Pancreas (tissue), 10 donors: ENCODE data around the gene UFSP1. TPM values are rescaled to one million over a fixed set of nuclear protein-coding genes. Genes with fewer than 3 reads are reported as not detected.
A peak's percentile ranks its signal among the peaks of the same experiment; 100 is the strongest.
"Not testable (repeated sequence)": the region's sequence is repeated elsewhere in the genome, so short reads cannot be mapped to it uniquely, and the experiment has no call there.

Source experiments
- ATAC-seq, 4 donors: fragments of 200-7000 bp; cut with Tn5 transposase; one replicate each; pipeline versions ENCODE4 v1.8.0 to v1.9.1; 2020; ENCODE audit warnings: mild to moderate bottlenecking in 4 of 4, moderate library complexity in 4 of 4
- DNase-seq, 6 donors: peaks; one replicate each; pipeline ENCODE4 v3.0.0-alpha.2; 2020
- FAIRE-seq: peaks from 2 replicates; lab custom pipeline; 2012; peaks lifted over from hg19 to GRCh38; lab: Jason Lieb, UNC
- H3K27ac ChIP-seq, 4 donors: fragments of 200-600 bp; sonication (generic); 1 replicate in 3 of 4; 2 replicates in 1 of 4; pipeline versions ENCODE4 v1.5.0 to v1.8.0; 2020
- H3K27me3 ChIP-seq, 4 donors: fragments of 200-600 bp; one replicate each; pipeline ENCODE4 v1.8.0; 2021
- H3K36me3 ChIP-seq, 3 donors: fragments of 200-600 bp; sonication (generic) in 1 of 3; one replicate each; pipeline versions ENCODE4 v1.5.0 to v1.8.0; 2020 to 2021
- H3K4me1 ChIP-seq, 3 donors: fragments of 200-600 bp; one replicate each; pipeline ENCODE4 v1.8.0; 2021
- H3K4me3 ChIP-seq, 4 donors: fragments of 200-600 bp; sonication (generic) in 2 of 4; one replicate each; pipeline versions ENCODE4 v1.5.0 to v1.8.0; 2020 to 2021
- H3K9me3 ChIP-seq, 4 donors: fragments of 200-600 bp; one replicate each; pipeline ENCODE4 v1.8.0; 2021
- CTCF ChIP-seq, 4 donors: fragments of 200-600 bp; sonication (generic) in 3 of 4; IDR thresholded peaks; one replicate each; pipeline versions ENCODE4 v1.5.0 to v1.8.0; 2021; ENCODE audit warnings: antibody characterized with exemption in 4 of 4
- WGBS, 2 donors: extraction: QIAGEN DNeasy Blood & Tissue Kit; methylation state at CpG; one replicate each; pipeline ENCODE4 v1.1.7; 2013; 5-methylcytosine and 5-hydroxymethylcytosine counted together
- intact Hi-C, 3 donors: fragments of 100-400 bp; cut with DNase I; formaldehyde crosslinking; loops; one replicate each; pipeline versions ENCODE4 v1.11.1 to v1.14.2; 2022
- polyA plus RNA-seq, 2 donors: library from polyadenylated mRNA; stranded (reverse); fragments of 200-250 nt; gene quantifications; one replicate each; pipeline ENCODE4 v1.2.3, GENCODE V29; 2013
- total RNA-seq, 6 donors: library from RNA; stranded (reverse); fragmentation: NEBNext Ultra II Directional in 4 of 6; extraction: Animal tissue kit (Norgen Biotek cat#: 25700) in 4 of 6; gene quantifications; one replicate each; pipeline versions ENCODE4 v1.2.1 to v1.2.4, GENCODE V29; 2021 to 2023
- donor health status: healthy with polysubstance abuse.
- donor health status: DM: no; HTN: no; CAD: no; lungs with moderate emphysema.
- donor health status: DM: no; HTN: no; CAD: no.
- donor health status: control.
- donor health status: control.
- donor health status: Bipolar disorder and iron deficiency.
- donor health status: DM: yes; HTN: yes; CAD: no.
- donor health status: DM: no; HTN: no; CAD: no.
- donor health status: DM: no; HTN: no; CAD: no.
- donor health status: DM: yes; HTN: yes; CAD: no.

Gene UFSP1
- total and polyA plus RNA-seq, 8 donors = 0.83 to 6.3 (median 2.4) TPM

GRCh38 chr7:100855515-100855914, 34.0 kb downstream of the UFSP1 start:
- TF ChIP-seq CTCF (IDR thresholded peaks at IDR 0.05) = no peak
- ATAC-seq = no peak
- peaks cover 0 to 9% (median 0%) of the 10 kb centered on the region in 3 donors for H3K4me1 ChIP-seq
- no peak overlapping the region for H3K27ac ChIP-seq
- intact Hi-C loops = loop anchor here in 2 of 3 donors (5.0 to 10.0 kb wide), 2 partner anchors 58 to 151 kb away; partner anchors contain the start of gene POP7 (in 1 of the 2)
- no peaks in the 10 kb centered on the region for H3K36me3 ChIP-seq
- no peak for FAIRE-seq
- H3K27me3 ChIP-seq = no peaks in the 10 kb centered on the region
- WGBS, 2 donors = 89 to 94% methylated on average over 10 of the region's 10 CpGs
- DNase-seq = peak in 1 of 6 donors; percentile 36
- no peaks in the 10 kb centered on the region for H3K9me3 ChIP-seq
- no peak overlapping the region for H3K4me3 ChIP-seq

GRCh38 chr7:100854899-100855298, 34.6 kb downstream of the UFSP1 start:
- FAIRE-seq, H3K4me3 ChIP-seq, H3K36me3 ChIP-seq, H3K4me1 ChIP-seq, DNase-seq, H3K9me3 ChIP-seq, H3K27ac ChIP-seq, ATAC-seq, H3K27me3 ChIP-seq: not testable (repeated sequence)
- intact Hi-C loops = loop anchor here in 2 of 3 donors (5.0 to 10.0 kb wide), 2 partner anchors 58 to 150 kb away; partner anchors contain the start of gene POP7 (in 1 of the 2)
- WGBS, 2 donors = 92 to 95% methylated on average over 9 of the region's 9 CpGs

DNA sequence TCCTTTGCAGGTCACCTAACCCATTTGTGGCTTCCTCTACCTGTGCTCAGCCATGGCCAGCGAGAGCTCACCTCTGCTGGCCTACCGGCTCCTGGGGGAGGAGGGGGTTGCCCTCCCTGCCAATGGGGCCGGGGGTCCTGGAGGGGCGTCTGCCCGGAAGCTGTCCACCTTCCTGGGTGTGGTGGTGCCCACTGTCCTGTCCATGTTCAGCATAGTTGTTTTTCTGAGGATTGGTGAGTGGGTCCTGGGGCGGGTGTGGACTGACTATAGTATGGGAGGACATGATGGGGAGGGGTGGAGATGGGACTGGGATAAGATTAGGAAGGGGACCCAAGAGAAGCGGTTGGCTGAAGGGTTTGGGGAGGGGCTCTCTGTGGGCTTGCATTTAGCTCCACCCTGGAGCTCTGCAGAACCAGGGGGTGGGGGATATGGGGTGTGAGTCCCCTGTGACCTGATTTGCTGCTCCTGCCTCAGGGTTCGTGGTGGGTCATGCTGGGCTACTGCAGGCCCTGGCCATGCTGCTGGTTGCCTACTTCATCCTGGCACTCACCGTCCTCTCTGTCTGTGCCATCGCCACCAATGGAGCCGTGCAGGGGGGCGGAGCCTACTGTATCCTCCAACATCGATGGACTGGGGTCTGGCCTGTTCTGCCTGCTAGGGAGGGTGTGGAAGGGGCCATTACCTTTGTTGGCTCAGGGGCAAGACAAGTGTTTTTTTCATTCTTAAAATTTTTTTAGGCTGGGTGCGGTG, 35.2 kb downstream of the UFSP1 start:
- H3K27me3 ChIP-seq = no peaks in the 10 kb centered on the region
- no peaks in the 10 kb centered on the region for H3K36me3 ChIP-seq
- intact Hi-C loops = loop anchor here in 1 of 3 donors (5.0 to 10.0 kb wide), 2 partner anchors 57 to 150 kb away; partner anchors contain the start of gene POP7
- no peaks in the 10 kb centered on the region for H3K9me3 ChIP-seq
- ATAC-seq (no peak), DNase-seq (no peak), FAIRE-seq (no peak)
- peaks cover 0 to 9% (median 0%) of the 10 kb centered on the region in 3 donors for H3K4me1 ChIP-seq
- no peak for TF ChIP-seq CTCF (IDR thresholded peaks at IDR 0.05)
- WGBS, 2 donors = 90% methylated on average over 14 of the region's 14 CpGs
- H3K27ac ChIP-seq = no peak overlapping the region
- no peak overlapping the region for H3K4me3 ChIP-seq

DNA sequence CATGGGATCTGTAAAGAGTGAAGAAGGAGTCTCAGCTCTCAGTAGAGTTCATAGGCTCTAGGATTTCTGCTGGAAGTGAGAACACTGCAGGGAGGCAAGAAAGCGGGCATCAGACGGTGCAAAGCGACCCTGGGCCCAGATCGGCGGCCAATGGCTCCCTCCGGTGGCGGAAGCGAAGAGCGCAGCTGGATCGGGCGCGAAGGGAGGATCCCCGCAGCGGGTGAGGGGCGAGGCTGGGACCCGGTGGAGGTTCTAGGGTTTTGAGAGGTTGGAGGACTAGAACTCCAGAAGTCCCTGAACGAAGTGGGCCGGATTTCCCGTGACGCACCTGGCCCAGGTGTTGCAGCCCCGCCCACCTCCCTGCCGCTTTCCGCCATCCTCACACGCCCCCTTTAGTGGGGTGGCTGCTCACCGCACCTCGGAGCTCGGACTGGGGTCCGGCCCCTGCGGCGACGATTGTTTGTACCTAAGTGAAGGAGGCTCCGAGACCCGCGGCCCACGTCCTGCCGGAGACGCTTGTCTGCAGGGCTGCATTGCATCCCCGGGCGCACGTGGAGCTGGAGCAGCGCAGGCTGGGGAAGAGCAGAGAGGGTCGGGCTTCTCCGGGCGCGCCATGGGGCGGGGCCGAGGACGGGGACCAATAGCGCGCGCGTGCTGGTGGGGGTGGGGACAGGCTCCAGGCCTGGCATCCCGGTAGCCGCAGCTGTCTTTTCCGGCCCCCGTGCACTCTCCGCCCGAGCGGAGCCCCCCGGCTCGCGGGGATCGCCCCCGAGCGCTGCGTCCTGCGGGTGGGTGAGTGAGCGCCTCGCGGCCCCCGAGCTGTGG, 37.3 kb downstream of the UFSP1 start, which contains the start of gene SLC12A9:
Gene SLC12A9, plus strand, starts transcription at position 666 of the 825 bp plus-strand sequence. CDS start 1,485 bp downstream, outside the sequence.
- FAIRE-seq (no peak), DNase-seq (peak; percentile 85 to 95 (median 88)), ATAC-seq (peak; percentile 98 to 100 (median 100))
- peak within 1 kb of the TSS in 3 of 4 donors; percentile 10 to 31 (median 13) for H3K27ac ChIP-seq
- no peaks in the 10 kb centered on the region for H3K27me3 ChIP-seq
- no peaks in the 10 kb centered on the region for H3K9me3 ChIP-seq
- intact Hi-C loops = loop anchor here in 1 of 3 donors (5.0 to 10.0 kb wide), 2 partner anchors 55 to 147 kb away; partner anchors contain the start of gene POP7
- peak within 1 kb of the TSS; percentile 34 to 67 (median 57) for H3K4me3 ChIP-seq
- 0 to 1% methylated on average over 55 to 71 of the region's 71 CpGs for WGBS, 2 donors
- no peaks in the 10 kb centered on the region for H3K36me3 ChIP-seq
- peaks cover 0 to 9% (median 0%) of the 10 kb centered on the region in 3 donors for H3K4me1 ChIP-seq
- TF ChIP-seq CTCF (IDR thresholded peaks at IDR 0.05) = peak; percentile 55 to 86 (median 80)

DNA sequence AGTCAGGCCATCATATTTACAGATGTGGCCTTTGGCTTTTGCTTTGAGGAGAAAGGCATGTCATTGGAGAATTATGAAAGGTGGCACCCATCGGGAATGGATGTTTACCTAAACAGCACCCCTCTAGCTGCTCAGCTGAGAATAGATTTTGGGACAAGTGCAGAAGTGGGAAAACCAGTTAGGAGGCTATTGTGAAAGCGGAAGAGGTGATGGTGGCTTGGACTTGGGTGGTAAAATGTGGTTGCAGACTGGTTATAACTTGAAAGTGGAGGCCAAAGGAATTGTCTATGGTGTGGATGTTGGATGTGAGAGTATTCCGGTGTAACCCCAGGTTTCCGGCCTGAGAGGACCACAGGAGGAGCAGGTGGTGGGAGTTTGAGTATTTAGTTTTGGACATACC, 42.2 kb downstream of the UFSP1 start:
- no peak for FAIRE-seq
- Histone ChIP-seq H3K36me3 (no peaks in the 10 kb centered on the region), H3K4me3 (no peak overlapping the region), H3K4me1 (peaks cover 0 to 4% (median 0%) of the 10 kb centered on the region in 3 donors), H3K9me3 (no peaks in the 10 kb centered on the region), H3K27ac (no peak overlapping the region), H3K27me3 (no peaks in the 10 kb centered on the region)
- no peak for TF ChIP-seq CTCF (IDR thresholded peaks at IDR 0.05)
- ATAC-seq = no peak
- intact Hi-C loops = no loop called here
- WGBS, 2 donors = 96 to 99% methylated on average over 4 of the region's 4 CpGs
- peak in 1 of 6 donors; percentile 7 for DNase-seq
